ENCODE measurements around the gene KRT9. TPM values are rescaled to one million over a fixed set of nuclear protein-coding genes. Genes with fewer than 3 reads are reported as not detected.
"Not testable (repeated sequence)": the region's sequence is repeated elsewhere in the genome, so short reads cannot be mapped to it uniquely, and the experiment has no call there.

KRT9 gene
- total RNA-seq, 4 donors from 2014 or later: not detected

GRCh38 chr17:41578971-41579370 lies 7.1 kb upstream of the KRT9 start:
- TF ChIP-seq CTCF (IDR thresholded peaks at IDR 0.05): no peak
- ATAC-seq (ENCODE audit: low FRiP score) (no peak), DNase-seq (ENCODE audit: low spot score) (no peak)

GRCh38 chr17:41578538-41578937 lies 6.7 kb upstream of the KRT9 start:
- no peak for TF ChIP-seq CTCF (IDR thresholded peaks at IDR 0.05)
- no peak for ATAC-seq (ENCODE audit: low FRiP score)
- no peak for DNase-seq (ENCODE audit: low spot score)

GRCh38 chr17:41576740-41577139 lies 4.9 kb upstream of the KRT9 start:
- DNase-seq (ENCODE audit: low spot score): not testable (repeated sequence)

GRCh38 chr17:41575336-41575735 lies 3.5 kb upstream of the KRT9 start:
- DNase-seq (ENCODE audit: low spot score) (no peak), ATAC-seq (ENCODE audit: low FRiP score) (no peak)
- TF ChIP-seq CTCF (IDR thresholded peaks at IDR 0.05): no peak

More at GRCh38 chr17:41576740-41577139, 4.9 kb upstream of the KRT9 start:
- ATAC-seq (ENCODE audit: low FRiP score): not testable (repeated sequence)

GRCh38 chr17:41567317-41567716 lies 4.5 kb downstream of the KRT9 start:
- no peak for TF ChIP-seq CTCF (IDR thresholded peaks at IDR 0.05)
- DNase-seq (ENCODE audit: low spot score) (no peak), ATAC-seq (ENCODE audit: low FRiP score) (no peak)

- DNase-seq (ENCODE audit: low spot score) (no peak), ATAC-seq (ENCODE audit: low FRiP score) (no peak)
- no peak for TF ChIP-seq CTCF (IDR thresholded peaks at IDR 0.05)
Observed at GRCh38 chr17:41565338-41565737, 6.5 kb downstream of the KRT9 start.

GRCh38 chr17:41563607-41564170 lies 8.2 kb downstream of the KRT9 start:
- no peak for TF ChIP-seq CTCF (IDR thresholded peaks at IDR 0.05)
- ATAC-seq (ENCODE audit: low FRiP score) (no peak), DNase-seq (ENCODE audit: low spot score) (no peak)

- ATAC-seq (ENCODE audit: low FRiP score) (no peak), DNase-seq (ENCODE audit: low spot score) (no peak)
- TF ChIP-seq CTCF (IDR thresholded peaks at IDR 0.05): no peak
Observed at GRCh38 chr17:41561554-41561953, 10.3 kb downstream of the KRT9 start.
